NCI-H187 treated with DMSO at 0.1 percent for 48 hours (cell line): ENCODE results near the gene PIK3R1.

Experiments used
- DNase-seq: peaks from one replicate; lab custom pipeline; 2025; lab: John Stamatoyannopoulos, UW

PIK3R1 gene

GRCh38 chr5:68215208-68215897, at the start of gene PIK3R1:
TSS of gene PIK3R1 (plus strand) at chr5:68215756. CDS start at chr5:68226676, 10,920 bp downstream.
- DNase-seq, result peak; percentile 79

GRCh38 chr5:68167195-68167651, 48.3 kb upstream of the PIK3R1 start:
- no peak for DNase-seq

GRCh38 chr5:68169903-68170302, 45.7 kb upstream of the PIK3R1 start:
- no peak for DNase-seq

DNA sequence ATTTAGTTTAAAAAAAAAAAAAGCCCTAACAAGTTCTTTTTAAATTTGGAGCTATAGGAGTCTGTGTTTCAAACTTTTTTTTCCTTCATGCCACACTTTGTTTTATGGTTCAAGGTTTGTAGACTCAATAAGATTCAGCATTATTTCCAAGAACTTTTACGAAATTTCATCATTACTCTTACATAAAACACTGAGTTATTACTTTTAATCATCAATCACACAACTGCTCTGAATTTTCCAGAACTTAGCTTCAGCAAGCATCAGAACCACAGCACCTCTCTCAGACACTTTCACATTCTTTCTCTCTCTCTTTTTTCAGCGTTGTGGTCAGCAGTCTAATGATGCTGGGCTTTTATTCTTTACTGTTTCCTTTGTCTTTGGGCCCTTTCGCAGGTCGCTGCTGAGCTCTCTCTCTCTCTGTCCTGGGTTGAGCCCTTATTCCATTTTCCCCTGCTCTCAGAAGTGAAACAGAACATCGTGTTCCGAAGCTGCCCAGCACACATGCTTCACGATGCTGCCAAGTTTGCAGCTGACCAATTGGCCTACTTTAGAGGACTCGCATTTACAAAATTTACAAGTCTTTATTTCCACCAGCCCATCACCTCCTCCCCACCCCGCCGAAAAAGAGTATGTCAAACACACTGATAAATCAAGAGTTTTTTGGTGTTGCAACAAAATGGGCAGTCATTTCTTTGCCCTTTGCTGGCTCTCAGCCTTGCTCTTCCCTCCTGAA, 44.6 kb upstream of the PIK3R1 start:
- no peak for DNase-seq

- no peak for DNase-seq
Observed at GRCh38 chr5:68172314-68172713, 43.2 kb upstream of the PIK3R1 start.

GRCh38 chr5:68173007-68173406, 42.5 kb upstream of the PIK3R1 start:
- no peak for DNase-seq

GRCh38 chr5:68176253-68176652, 39.3 kb upstream of the PIK3R1 start:
- no peak for DNase-seq

DNA sequence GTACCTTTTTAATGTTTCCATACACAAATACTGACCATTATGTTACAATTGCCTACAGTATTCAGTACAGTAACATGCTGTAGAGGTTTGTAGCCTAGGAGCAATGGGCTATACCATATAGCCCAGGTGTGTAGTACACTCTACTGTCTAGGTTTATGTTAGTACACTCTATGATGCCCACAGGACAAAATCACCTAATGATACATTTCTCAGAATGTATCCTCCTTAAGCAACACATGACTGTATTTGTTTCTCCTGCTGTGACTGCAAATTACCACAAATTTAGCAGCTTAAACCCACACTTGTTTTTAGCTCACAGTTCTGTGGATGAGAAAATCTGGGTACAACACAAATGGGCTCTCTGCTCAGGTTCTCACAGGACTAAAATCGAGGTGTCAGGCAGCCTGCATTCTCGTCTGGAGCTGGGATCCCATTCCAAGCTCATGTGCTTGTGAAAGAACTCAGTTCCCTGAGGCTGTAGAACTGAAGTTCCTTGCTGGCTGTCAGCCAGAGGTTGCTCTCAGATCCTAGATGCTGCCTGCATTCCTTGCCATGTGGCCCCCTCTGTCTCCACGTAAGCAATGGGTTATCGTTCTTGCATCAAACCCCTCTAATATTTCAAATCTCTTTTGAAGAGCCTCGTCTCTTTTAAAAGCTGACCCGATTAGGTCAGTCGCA, 38.6 kb upstream of the PIK3R1 start:
- no peak for DNase-seq

DNA sequence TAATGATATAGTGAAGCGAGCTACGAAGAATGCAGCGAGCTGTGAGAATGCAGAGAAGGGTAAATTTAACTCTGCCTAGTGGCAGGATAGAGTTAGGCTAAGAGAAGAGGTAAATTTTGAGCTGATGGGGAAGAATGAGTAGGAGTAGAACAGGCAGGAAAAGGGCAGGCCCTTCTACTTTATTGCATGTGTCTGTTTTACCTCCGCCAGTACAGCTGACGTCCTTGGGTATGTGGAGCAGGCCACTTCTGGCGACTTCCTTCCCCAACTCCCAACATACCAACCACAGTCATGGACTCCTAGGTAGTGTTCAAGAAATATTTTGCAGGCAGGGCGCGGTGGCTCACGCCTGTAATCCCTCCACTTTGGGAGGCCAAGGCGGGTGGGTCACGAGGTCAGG, 37.9 kb upstream of the PIK3R1 start:
- DNase-seq, result no peak

GRCh38 chr5:68178579-68178978, 37.0 kb upstream of the PIK3R1 start:
- DNase-seq, result no peak

- DNase-seq, result no peak
Observed at GRCh38 chr5:68180121-68181038, 35.2 kb upstream of the PIK3R1 start.

DNA sequence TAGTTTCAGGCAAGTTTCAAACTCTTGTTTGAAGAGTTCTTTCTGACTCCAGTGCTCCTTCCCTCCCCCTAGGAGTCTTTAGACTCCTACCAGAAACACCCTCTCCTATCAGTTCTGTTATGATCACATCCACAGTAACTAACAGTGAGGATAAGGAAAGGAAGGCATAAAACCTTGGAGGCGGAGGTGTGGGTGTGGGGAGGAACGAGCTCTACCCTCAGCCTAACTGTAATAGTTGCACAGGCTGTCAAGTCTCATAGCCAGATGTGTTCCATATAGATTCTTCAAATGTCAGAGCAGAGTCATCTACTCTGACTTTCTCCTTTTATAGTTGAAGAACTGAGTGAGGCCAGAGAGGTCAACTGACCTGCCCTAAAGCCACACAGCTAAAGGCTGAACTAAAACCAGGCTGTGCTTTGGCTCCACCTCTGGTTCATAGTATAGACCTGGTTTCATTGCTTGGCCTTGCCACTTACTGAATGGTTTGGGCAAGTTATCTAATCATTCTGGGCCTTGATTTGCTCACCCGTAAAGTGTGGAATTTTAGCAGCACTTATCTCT, 34.4 kb upstream of the PIK3R1 start:
- no peak for DNase-seq

DNA sequence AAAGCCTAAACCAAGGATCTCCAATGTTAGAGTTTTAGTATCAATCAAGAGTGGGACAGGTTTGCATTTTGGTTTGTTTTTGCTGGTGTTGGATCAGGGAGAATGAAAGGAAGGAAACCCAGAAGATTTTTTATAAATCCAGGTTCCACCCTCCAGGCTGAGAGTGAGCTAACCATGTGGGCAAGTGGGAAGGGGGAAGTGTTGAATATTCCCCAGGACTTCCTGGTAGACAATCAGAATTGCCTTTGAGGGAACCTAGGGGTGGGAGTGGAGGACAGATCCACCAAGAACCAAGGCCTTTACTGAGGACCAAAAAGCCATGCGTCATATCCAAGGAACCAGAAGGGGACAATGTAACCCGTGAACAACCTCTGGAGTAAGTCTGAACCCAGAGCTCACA, 33.5 kb upstream of the PIK3R1 start:
- DNase-seq, result no peak

DNA sequence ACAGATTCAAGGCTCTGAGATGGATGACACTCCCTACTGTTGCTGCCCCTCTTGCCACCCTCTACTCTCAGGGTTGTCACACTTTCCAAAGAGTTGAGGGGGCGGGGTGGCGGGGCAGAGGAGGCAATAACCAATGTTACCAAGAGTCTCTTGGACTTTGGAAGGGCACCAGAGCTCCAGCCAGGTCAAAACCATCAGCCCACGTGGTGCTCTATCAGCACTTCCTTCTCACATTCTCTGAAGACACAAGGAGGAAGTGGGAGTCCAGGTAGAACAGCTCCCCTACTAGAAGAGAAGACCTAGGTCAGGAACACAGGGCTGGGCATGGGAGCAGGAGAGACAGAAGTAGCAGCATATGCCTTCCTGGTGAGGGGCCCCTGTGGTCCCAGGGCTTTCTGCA, 33.0 kb upstream of the PIK3R1 start:
- no peak for DNase-seq

DNA sequence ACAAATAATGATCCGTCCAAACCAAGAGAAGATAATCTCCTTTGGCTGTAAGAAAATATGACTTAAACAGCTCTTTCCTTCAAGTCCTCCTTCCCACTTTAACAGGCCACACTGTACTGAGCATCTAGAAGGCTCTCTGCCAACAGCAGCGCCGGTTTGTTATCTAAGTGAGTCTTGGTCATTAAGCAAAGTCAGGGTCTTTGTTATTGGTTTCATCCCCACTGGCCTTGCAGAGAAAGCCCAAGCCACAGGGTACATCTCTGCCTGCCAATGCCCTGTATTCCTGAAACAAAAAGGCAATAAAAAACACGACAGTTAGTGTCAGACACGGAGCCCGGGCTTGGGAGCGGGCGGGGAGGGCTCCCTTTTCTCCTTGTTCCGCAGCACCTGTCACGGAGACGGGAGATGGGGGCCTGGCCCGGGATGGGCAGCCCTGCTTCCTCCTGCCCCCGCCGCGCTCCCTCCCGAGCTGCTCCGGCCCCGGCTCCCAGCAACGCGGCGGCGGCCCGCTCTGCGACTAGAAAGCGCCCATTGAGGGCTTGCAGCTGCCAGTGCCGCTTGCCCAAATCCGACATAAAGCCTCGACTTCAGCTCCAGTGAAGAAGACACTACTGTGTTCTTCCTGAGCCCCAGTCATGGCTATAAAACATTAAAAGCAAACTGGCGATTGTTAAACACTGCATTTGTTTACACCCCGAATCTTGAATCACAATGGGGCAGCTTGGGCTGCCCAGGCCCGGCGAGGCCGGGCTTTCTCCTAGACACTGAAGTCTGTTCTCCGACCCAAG, 28.1 kb upstream of the PIK3R1 start:
- DNase-seq, result no peak

DNA sequence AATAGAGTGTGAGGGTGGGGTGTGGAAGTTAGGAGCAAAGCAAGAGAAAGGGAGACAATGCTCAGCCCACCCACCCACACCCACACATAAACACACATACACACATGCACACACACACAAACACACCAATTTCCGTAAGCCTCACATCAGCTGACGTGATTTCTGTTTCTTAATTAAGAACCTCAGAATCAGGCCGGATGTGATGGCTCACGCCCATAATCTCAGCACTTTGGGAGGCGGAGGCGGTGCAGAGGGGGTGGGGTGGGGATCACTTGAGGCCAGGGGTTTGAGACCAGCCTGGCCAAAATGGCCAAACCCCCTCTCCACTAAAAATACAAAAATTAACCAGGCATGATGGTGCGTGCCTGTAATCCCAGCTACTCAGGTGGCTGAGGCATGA, 26.4 kb upstream of the PIK3R1 start:
- no peak for DNase-seq

DNA sequence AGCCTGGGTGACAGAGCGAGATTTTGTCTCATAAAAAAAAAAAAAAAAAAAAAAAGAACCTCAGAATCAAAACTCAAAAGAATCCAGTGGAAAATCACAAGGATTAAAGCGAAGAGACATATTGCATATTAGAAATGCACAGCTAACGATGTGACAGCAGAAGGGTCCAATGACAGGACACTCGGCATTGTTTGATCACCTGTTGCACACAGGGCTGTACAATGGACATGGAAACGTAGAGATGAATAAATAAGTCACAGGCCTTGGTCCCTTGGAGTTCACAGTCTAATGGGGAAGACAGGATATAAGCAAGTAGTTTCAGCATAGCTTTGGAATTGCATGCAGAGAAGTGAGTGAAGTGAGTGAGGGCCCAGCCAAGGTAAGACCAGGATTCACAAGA, 25.9 kb upstream of the PIK3R1 start:
- no peak for DNase-seq

DNA sequence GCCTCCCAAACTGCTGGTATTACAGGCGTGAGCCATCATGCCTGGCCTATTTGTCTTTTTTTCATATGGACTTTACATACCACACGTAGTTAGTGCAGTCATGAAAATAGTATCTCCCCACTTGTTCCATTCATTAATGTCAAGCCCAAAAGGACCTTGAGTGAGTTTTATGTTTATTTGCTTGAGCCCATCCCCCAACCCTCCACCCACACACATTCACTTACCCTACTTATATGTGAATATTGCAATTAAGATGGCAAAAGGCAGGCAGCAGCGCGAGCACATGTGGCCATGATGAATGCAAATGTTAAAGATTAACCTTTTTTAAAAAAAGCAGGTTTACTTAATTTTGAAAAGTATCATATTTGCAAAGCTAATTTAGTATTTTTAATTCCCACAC, 24.9 kb upstream of the PIK3R1 start:
- no peak for DNase-seq

DNA sequence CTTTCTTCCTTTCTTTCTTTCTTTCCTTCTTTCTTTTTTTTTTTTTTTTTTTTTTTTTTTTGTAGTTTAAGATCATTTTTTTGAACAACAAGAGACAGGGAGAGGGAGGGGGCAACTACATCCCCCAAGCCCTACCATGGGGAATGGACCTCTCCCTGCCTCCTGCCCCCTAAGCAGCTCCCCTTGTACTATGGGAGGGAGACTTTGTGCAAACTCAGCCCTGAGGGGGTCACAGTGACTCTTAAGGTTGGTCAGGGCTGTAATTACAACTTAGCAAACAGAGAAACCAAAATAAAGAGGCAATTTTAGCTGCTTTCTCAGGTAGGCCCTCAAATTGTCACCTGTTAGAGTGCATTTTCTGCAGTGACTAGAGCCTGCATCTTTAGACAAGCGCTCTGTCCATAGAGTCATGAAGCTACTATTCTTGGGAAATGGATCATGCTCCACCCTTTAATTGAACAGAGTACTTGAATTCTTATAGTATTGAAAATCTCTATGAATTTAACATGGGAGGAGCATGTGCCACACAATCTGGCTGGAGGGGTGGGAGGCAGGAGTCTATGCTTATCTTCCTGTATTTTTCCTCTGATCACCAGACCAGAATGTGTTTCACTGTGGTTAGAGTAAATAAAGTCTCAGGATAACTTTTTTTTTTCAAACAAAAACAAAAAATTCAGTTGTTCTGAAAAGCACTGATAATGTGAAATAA, 24.3 kb upstream of the PIK3R1 start:
- DNase-seq, result no peak

- no peak for DNase-seq
Observed at GRCh38 chr5:68192679-68193060, 22.9 kb upstream of the PIK3R1 start.
